Activated CD4-positive, alpha-beta memory T cell treated with anti-CD3 and anti-CD28 coated beads, Interleukin-2, amount 10 ng/mL, durations not matched to agents 7 days and 5 days (primary cell): ENCODE measurements around the gene DOCK7. TPM values are rescaled to one million over a fixed set of nuclear protein-coding genes. Genes with fewer than 3 reads are reported as not detected.
"Not testable (repeated sequence)": the region's sequence is repeated elsewhere in the genome, so short reads cannot be mapped to it uniquely, and the experiment has no call there.

Experiments used
- CTCF ChIA-PET: fragments of 350-600 bp; sonication (Branson Sonifier 250); formaldehyde crosslinking; loops from one replicate; lab custom pipeline; 2021; ENCODE audit warnings: antibody characterized with exemption, inconsistent platforms; lab: Charles Lee
- POLR2A ChIA-PET: fragments of 350-600 bp; sonication (Branson Sonifier 250); formaldehyde crosslinking; loops from one replicate; lab custom pipeline; 2021; ENCODE audit warnings: antibody characterized with exemption; lab: Charles Lee
- DNase-seq: peaks from one replicate; pipeline ENCODE4 v3.0.0-alpha.2; 2020
- H3K27ac Mint-ChIP-seq: one replicate; pipeline ENCODE4 v1.8.0; 2021; ENCODE audit warnings: mild to moderate bottlenecking, mixed read lengths
- H3K27me3 Mint-ChIP-seq: one replicate; pipeline ENCODE4 v1.8.0; 2021; ENCODE audit warnings: mixed read lengths
- H3K36me3 Mint-ChIP-seq: one replicate; pipeline ENCODE4 v1.8.0; 2021; ENCODE audit warnings: low read depth, mixed read lengths
- H3K4me1 Mint-ChIP-seq: one replicate; pipeline ENCODE4 v1.8.0; 2021; ENCODE audit warnings: mixed read lengths
- H3K4me3 Mint-ChIP-seq: one replicate; pipeline ENCODE4 v1.8.0; 2021; ENCODE audit warnings: mild to moderate bottlenecking, mixed read lengths
- H3K9me3 Mint-ChIP-seq: one replicate; pipeline ENCODE4 v1.8.0; 2021; ENCODE audit warnings: mixed read lengths
- total RNA-seq, 2 experiments: library from RNA; stranded (reverse); gene quantifications; one replicate each; pipeline ENCODE4 v1.2.3, GENCODE V29; 2021

DOCK7 gene
- total RNA-seq, 2 experiments from 2014 or later = 7.6 to 13.5 TPM

- H3K4me3 Mint-ChIP-seq = no peak overlapping the region
- H3K4me1 Mint-ChIP-seq = no peaks in the 10 kb centered on the region
- no peaks in the 10 kb centered on the region for H3K36me3 Mint-ChIP-seq
- POLR2A ChIA-PET = no interaction called here
- no peaks in the 10 kb centered on the region for H3K9me3 Mint-ChIP-seq
- H3K27me3 Mint-ChIP-seq = no peaks in the 10 kb centered on the region
- CTCF ChIA-PET = interaction anchor here (0.6 to 1.9 kb wide), 2 partner anchors 22 to 217 kb away, joined by 3 to 5 read pairs; no protein-coding TSS in a partner anchor
- DNase-seq = no peak
- no peak overlapping the region for H3K27ac Mint-ChIP-seq
These were observed 159.0 kb downstream of the DOCK7 start for GRCh38 chr1:62529227-62529626.

- H3K4me1 Mint-ChIP-seq = no peaks in the 10 kb centered on the region
- ChIA-PET CTCF (interaction anchor here (1.1 to 1.9 kb wide), 2 partner anchors 12 to 218 kb away, joined by 3 to 5 read pairs; no protein-coding TSS in a partner anchor), POLR2A (no interaction called here)
- H3K27me3 Mint-ChIP-seq = no peaks in the 10 kb centered on the region
- no peaks in the 10 kb centered on the region for H3K36me3 Mint-ChIP-seq
- no peak overlapping the region for H3K27ac Mint-ChIP-seq
- no peak overlapping the region for H3K4me3 Mint-ChIP-seq
- no peaks in the 10 kb centered on the region for H3K9me3 Mint-ChIP-seq
- DNase-seq = no peak
These were observed 160.2 kb downstream of the DOCK7 start for GRCh38 chr1:62528015-62528414.

GRCh38 chr1:62527346-62527745, 160.8 kb downstream of the DOCK7 start:
- H3K27me3 Mint-ChIP-seq, H3K9me3 Mint-ChIP-seq, H3K4me1 Mint-ChIP-seq, H3K27ac Mint-ChIP-seq, H3K36me3 Mint-ChIP-seq, POLR2A ChIA-PET, H3K4me3 Mint-ChIP-seq, DNase-seq: not testable (repeated sequence)
- CTCF ChIA-PET = interaction anchor here (1.1 kb wide), 1 partner anchor 12 kb away, joined by 3 read pairs; no protein-coding TSS in a partner anchor

- Mint-ChIP-seq H3K27ac (no peak overlapping the region), H3K27me3 (no peaks in the 10 kb centered on the region), H3K4me1 (no peaks in the 10 kb centered on the region), H3K4me3 (no peak overlapping the region), H3K9me3 (peaks cover 6% of the 10 kb centered on the region), H3K36me3 (peaks cover 6% of the 10 kb centered on the region)
- ChIA-PET POLR2A (no interaction called here), CTCF (no interaction called here)
- no peak for DNase-seq
These were observed 164.3 kb downstream of the DOCK7 start for GRCh38 chr1:62523860-62524259.

GRCh38 chr1:62516600-62516999, 171.6 kb downstream of the DOCK7 start:
- no peaks in the 10 kb centered on the region for H3K4me1 Mint-ChIP-seq
- no peak for DNase-seq
- no peak overlapping the region for H3K27ac Mint-ChIP-seq
- no peak overlapping the region for H3K4me3 Mint-ChIP-seq
- POLR2A ChIA-PET = no interaction called here
- no peaks in the 10 kb centered on the region for H3K27me3 Mint-ChIP-seq
- peaks cover 6% of the 10 kb centered on the region for H3K36me3 Mint-ChIP-seq
- peaks cover 6% of the 10 kb centered on the region for H3K9me3 Mint-ChIP-seq
- CTCF ChIA-PET = no interaction called here

- CTCF ChIA-PET = no interaction called here
- no peak for DNase-seq
- no peaks in the 10 kb centered on the region for H3K4me1 Mint-ChIP-seq
- H3K4me3 Mint-ChIP-seq = no peak overlapping the region
- no peak overlapping the region for H3K27ac Mint-ChIP-seq
- H3K36me3 Mint-ChIP-seq = peaks cover under 1% of the 10 kb centered on the region
- H3K9me3 Mint-ChIP-seq = peaks cover 6% of the 10 kb centered on the region
- H3K27me3 Mint-ChIP-seq = no peaks in the 10 kb centered on the region
- POLR2A ChIA-PET = no interaction called here
These were observed 173.3 kb downstream of the DOCK7 start for GRCh38 chr1:62514746-62515423.

GRCh38 chr1:62513013-62513412, 175.2 kb downstream of the DOCK7 start:
- H3K36me3 Mint-ChIP-seq = no peaks in the 10 kb centered on the region
- H3K4me3 Mint-ChIP-seq = no peak overlapping the region
- CTCF ChIA-PET = no interaction called here
- no peaks in the 10 kb centered on the region for H3K4me1 Mint-ChIP-seq
- no peak for DNase-seq
- no peaks in the 10 kb centered on the region for H3K27me3 Mint-ChIP-seq
- POLR2A ChIA-PET = no interaction called here
- H3K27ac Mint-ChIP-seq = no peak overlapping the region
- H3K9me3 Mint-ChIP-seq = no peaks in the 10 kb centered on the region

- Mint-ChIP-seq H3K27me3 (no peaks in the 10 kb centered on the region), H3K36me3 (no peaks in the 10 kb centered on the region), H3K4me1 (no peaks in the 10 kb centered on the region), H3K27ac (no peak overlapping the region), H3K4me3 (no peak overlapping the region), H3K9me3 (no peaks in the 10 kb centered on the region)
- CTCF ChIA-PET = interaction anchor here (1.3 to 4.1 kb wide), 4 partner anchors 9 to 242 kb away, joined by 3 to 41 read pairs (median 6); no protein-coding TSS in a partner anchor
- POLR2A ChIA-PET = no interaction called here
- DNase-seq = no peak
These were observed 179.2 kb downstream of the DOCK7 start for GRCh38 chr1:62509028-62509427.

GRCh38 chr1:62508187-62508758, 179.9 kb downstream of the DOCK7 start:
- Mint-ChIP-seq H3K27ac (no peak overlapping the region), H3K9me3 (no peaks in the 10 kb centered on the region), H3K4me3 (no peak overlapping the region), H3K36me3 (no peaks in the 10 kb centered on the region), H3K4me1 (no peaks in the 10 kb centered on the region), H3K27me3 (no peaks in the 10 kb centered on the region)
- POLR2A ChIA-PET = no interaction called here
- no peak for DNase-seq
- CTCF ChIA-PET = interaction anchor here (1.2 to 4.1 kb wide), 5 partner anchors 9 to 243 kb away, joined by 3 to 41 read pairs (median 5); no protein-coding TSS in a partner anchor

GRCh38 chr1:62500210-62500609, 188.0 kb downstream of the DOCK7 start:
- Mint-ChIP-seq H3K9me3 (no peaks in the 10 kb centered on the region), H3K36me3 (no peaks in the 10 kb centered on the region), H3K4me1 (no peaks in the 10 kb centered on the region), H3K27ac (no peak overlapping the region), H3K27me3 (no peaks in the 10 kb centered on the region), H3K4me3 (no peak overlapping the region)
- POLR2A ChIA-PET = no interaction called here
- CTCF ChIA-PET = interaction anchor here (1.3 kb wide), 1 partner anchor 8 kb away, joined by 5 read pairs; no protein-coding TSS in a partner anchor
- no peak for DNase-seq

GRCh38 chr1:62494137-62494536, 194.0 kb downstream of the DOCK7 start:
- no peaks in the 10 kb centered on the region for H3K36me3 Mint-ChIP-seq
- H3K4me1 Mint-ChIP-seq = no peaks in the 10 kb centered on the region
- no peaks in the 10 kb centered on the region for H3K27me3 Mint-ChIP-seq
- POLR2A ChIA-PET = no interaction called here
- CTCF ChIA-PET = no interaction called here
- H3K9me3 Mint-ChIP-seq = no peaks in the 10 kb centered on the region
- no peak overlapping the region for H3K27ac Mint-ChIP-seq
- no peak for DNase-seq
- no peak overlapping the region for H3K4me3 Mint-ChIP-seq

- Mint-ChIP-seq H3K27ac (no peak overlapping the region), H3K4me1 (no peaks in the 10 kb centered on the region), H3K36me3 (no peaks in the 10 kb centered on the region), H3K27me3 (no peaks in the 10 kb centered on the region), H3K4me3 (no peak overlapping the region), H3K9me3 (no peaks in the 10 kb centered on the region)
- DNase-seq = no peak
- CTCF ChIA-PET = no interaction called here
- POLR2A ChIA-PET = no interaction called here
These were observed 194.5 kb downstream of the DOCK7 start for GRCh38 chr1:62493656-62494055.

- CTCF ChIA-PET = no interaction called here
- Mint-ChIP-seq H3K4me1 (no peaks in the 10 kb centered on the region), H3K4me3 (no peak overlapping the region), H3K27ac (no peak overlapping the region), H3K9me3 (no peaks in the 10 kb centered on the region), H3K27me3 (no peaks in the 10 kb centered on the region), H3K36me3 (no peaks in the 10 kb centered on the region)
- POLR2A ChIA-PET = no interaction called here
- DNase-seq = no peak
These were observed 195.7 kb downstream of the DOCK7 start for GRCh38 chr1:62492521-62492920.
